NCI-H2107 treated with DMSO at 0.1 percent for 48 hours (cell line): Measurements from ENCODE around the gene KRTAP10-4.
"Not testable (repeated sequence)": the region's sequence is repeated elsewhere in the genome, so short reads cannot be mapped to it uniquely, and the experiment has no call there.

Experiments
- DNase-seq: peaks from one replicate; lab custom pipeline; 2025; ENCODE audit not compliant: unreplicated experiment; lab: John Stamatoyannopoulos, UW

Gene KRTAP10-4

DNA sequence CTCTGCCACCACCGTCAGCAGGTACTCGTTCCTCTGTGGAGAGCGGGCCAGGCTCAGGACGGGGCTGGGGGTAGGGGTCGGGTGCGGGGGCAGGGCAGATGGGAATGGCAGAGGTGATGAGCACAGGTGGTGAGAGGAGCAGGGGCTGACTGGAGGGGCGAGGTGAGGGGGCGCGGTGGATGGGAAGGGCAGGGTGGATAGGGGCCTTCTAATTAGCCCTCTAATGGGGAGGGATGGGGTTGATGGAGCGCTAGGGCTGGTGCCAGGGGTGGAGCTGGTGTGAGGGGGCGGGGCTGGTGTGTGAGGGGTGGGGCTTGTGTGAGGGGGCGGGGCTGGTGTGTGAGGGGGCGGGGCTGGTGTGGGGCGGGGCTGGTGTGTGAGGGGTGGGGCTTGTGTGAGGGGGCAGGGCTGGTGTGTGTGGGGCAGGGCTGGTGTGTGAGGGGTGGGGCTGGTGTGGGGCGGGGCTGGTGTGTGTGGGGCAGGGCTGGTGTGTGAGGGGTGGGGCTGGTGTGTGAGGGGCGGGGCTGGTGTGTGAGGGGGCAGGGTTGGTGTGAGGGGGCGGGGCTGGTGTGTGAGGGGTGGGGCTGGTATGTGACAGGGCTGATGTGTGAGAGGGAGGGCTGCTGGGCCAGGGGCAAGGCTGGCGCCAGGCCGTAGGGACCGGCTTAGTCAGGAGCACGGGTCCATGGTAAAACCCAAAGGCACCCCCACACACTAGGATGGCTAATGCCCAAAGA, 39.5 kb upstream of the KRTAP10-4 start:
- DNase-seq, result no peak

DNA sequence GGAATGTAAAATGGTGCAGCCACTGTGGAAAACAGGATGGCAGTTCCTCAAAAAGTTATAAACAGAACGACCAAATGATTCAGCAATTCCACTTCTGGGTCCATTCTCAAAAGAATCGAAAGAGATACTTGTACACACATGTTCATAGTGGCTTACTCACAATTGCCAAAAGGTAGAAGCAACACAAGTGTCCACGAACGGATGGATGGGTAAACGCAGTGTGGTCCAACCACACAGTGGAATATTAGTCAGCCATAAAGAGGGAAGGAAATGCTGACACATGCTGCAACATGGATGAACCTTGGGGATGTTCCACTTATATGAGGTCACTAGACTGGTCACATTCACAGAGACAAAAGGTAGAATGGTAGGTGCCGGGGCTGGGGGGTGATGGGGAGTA, 38.8 kb upstream of the KRTAP10-4 start:
- no peak for DNase-seq

DNA sequence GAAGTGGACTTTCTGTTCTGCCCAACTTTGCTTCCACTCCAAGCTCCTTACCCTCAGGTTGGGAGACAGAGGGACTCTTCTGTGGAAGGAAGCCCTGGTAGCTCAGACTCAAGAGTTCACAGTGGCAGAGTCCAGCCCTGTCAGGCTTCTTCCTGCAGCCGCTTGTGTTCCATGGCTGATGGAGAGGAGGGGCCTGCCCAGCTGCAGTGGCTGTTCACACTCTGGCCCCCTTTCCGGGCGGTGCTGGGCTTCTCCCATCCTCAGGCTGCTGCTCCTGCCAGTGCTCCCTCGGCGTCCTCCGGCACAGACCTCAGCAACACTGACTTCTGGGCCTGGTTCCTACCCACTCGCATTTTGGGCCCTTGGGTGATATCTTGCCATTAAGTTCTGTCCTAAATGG, 37.6 kb upstream of the KRTAP10-4 start:
- DNase-seq, result no peak

DNA sequence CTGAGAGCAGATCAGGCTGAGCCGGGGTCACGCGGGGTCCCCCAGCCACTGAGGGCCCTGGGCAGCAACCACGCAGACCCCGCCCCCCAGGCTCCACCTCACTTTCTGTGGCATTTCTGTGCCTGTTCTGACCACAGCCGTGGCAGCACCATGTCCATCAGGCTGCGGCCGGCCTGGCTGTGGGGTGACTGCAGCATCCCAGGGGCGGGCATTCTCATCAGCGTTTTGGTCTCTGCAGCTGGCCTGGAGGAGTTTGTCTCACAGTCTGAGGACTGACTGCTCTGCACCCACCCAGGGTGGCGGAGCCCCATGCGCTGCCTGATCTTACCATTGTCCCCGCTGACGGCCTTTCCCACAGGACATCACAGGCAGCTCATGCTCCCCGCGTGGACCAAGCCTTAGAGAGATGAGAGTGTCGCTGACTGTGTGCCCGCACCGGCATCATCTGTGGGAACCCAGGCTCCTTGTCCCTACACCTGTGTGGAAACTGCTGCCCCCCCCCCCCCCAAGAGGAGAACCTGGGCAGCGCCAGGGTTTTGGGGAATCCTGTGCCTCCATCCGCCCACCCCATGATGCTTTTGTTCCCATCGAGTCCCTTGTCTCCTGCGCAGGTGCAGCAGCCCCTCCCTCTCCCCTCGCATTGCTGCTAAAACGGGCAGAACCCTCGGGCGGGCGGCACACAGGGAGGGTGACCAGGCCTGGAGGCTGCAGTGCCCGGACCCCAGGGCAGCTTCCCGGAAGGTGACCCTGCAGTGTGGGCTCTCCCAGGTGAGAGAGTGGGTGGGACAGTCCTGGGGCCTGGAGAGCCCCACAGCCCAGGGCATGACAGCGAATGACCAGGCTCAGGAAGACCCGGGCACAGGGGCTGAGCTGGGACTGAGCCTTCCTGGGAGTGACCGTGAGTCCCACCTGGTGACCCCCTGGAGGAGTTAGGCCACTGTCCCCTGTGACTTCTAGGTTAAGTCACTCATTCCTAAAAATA, 35.3 kb upstream of the KRTAP10-4 start:
- no peak for DNase-seq

DNA sequence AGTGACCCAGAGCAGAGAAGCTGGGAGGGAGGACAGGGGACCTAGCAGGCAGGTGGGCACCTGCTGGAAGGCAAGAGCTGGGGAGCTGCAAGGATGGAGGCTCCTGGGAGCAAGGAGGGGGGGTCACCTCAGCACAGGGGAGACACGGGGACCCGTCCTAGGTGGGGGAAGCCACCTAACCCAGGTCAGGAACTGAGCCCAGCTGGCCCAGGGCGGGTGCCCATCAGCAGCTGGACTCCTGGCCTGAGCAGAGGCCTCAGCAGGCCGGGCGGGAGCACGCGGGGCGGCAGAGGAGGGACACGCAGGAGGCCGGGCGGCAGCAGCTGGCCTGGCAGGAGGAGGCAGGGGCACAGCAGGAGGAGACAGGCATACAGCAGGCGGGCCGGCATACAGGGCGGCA, 34.5 kb upstream of the KRTAP10-4 start:
- no peak for DNase-seq

DNA sequence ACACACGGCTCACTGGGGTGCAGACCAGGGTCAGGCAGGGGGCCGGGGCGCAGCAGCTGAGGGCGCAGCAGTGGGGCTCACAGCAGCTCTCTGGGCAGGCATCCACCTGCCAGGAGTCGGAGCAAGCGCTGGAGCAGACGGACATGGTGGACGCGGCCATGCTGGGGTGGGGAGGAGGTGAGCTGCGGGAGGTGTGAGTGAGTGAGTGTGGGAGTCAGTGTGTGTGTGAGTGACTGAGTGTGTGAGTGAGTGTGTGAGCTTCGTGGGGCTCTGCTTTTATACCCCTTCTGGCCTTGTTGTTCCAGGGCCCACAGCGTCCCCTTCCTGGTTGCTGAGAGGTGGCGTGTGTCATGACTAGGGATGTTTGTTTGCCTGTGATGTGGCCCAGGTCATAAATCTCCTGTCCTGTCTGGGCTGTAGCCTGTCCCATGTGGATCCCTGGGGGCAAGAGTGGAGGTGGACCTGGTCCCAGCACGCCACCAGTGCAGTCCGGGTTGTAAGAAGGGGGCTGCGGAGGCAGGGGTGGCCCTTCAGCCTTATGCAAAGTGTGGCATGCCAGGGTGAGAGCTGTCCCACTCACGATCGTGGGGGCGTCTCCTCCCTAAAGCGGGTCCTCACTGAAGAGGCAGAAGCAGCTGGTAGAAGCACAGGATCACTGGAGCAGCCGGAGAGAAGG, 33.4 kb upstream of the KRTAP10-4 start, which contains the start of gene KRTAP10-1:
KRTAP10-1 (minus strand) TSS at position 205 of the 676 bp plus-strand sequence; CDS start at position 160, 45 bp downstream.
- no peak for DNase-seq

DNA sequence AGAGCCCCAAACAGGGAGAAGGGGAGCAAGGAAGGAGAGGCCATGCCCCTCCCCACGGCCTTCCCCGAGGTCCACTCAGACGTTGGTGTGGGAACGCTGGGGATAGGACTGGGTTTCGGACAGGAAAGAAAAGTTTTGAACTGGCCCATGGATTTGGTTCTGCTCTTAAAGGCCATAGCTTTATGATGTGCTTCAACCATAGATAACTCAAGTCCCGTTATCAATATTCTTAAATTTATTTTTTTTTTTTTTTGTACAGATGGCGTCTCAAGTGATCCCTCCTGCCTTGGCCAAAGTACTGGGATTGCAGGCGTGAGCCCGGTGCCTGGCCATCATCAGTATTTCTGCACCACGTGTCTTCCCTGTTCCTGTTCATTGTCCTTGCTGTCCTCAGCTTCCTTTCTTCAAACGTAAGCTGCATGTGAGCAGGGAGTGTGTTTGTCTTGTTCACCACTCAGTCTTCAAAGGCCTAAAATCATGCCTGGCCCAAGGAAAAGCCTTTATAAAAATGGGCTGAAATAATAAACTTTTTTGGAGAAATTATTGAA, 32.7 kb upstream of the KRTAP10-4 start:
- no peak for DNase-seq

DNA sequence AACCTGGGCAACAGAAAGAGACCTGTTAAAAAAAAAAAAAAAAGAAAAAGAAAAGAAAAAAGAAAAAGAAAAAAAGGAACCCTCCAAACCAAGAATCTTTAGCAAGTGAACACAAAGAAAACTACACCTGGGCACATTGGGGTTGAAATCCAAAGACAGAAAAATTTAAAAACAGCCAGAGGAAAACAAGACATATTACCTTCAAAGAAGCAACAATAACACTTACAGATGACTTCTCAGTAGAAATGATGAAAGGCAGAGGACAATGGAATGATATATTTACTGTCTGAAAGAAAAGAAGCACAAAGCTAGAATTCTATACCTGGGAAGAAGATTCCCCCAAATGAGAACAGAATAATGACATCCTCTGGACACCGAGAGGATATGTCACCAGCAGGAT, 30.8 kb upstream of the KRTAP10-4 start:
- no peak for DNase-seq

DNA sequence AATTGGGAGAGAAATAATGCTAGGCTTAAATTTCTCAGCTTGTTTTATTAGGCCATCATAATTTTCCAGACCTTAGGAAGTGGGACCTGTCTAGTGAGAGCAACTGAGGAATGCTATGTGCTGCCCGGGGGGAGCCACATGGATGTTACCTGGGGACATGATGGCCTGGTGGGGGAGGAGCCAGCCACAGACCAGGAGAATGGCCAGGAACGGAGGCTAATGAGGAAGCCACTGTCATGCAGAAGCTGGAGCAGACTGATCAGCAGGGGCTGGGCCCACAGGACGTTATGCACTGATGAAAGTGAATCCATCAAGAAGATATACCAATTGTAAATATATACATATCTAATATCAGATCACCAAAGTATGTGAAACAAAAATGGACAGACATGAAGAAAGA, 29.0 kb upstream of the KRTAP10-4 start:
- DNase-seq, result no peak

DNA sequence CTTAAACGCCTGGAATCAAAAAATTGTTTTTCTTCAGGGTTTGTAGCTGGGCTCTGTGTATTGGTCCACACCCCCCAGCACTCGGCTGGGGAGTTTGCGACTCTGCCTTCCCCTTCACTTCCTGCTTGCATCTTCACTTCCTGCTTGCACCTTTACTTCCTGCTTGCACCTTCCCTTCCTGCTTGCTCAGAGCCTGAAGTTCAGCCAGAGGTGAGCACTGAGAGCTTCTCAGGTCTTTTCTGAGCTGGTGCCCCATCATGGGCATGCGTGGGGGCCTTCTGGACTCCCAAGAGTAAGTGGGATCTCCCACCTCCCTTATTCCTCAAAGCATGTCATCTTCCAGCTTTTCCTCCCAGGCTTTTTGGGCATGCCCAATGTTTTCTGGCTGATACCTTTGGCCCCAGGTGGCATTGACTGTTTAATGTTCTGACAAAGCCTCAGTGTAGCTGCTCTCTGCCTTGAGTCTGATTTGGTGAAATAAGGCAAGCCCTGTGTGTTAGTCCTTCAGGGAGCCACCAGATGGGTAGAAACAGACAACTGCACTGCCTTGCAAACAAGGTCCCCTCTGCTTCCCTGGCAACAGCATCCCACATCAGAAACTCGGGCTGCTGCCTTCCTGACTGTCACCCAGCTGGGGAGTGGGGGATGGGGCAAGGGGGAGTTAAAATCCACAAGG, 25.7 kb upstream of the KRTAP10-4 start:
- DNase-seq, result no peak

DNA sequence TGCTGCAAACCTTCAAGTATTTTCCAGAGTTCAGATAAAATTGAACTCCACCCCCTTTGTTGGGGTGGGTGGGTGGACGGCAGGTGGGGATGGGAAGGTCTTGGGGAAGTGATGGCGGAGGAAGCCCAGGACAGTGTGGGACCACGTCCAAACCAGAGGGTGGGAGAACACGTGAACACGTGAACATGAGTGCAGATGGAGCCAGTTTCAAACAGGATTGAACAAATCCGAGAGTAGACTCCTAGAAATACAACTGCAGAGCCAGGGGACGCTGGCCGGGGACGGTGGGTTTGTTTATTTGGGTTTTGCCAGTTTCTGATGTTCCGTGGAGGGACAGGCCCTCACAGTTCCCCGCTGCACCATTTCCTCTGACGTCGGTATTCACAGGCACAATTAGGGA, 25.1 kb upstream of the KRTAP10-4 start:
- DNase-seq, result no peak

DNA sequence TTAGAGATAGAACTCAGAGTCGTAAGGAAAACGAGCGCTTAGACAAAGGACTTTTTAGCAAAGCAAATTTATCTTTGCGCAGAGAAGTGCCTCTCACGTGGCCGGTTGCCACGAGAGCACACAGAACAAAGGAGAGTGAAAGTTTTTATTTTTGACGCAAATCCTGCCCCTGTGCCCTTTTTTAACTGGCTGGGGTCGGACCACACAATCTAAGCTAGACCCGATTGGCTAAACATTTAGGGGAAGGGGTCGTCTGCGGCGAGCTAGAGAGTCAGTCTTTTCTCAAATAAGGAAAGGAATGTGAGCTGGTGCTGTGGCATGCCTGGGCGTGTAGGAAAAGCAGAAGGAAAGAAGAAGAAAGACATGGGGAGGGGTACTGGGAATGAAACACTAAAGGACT, 24.6 kb upstream of the KRTAP10-4 start:
- DNase-seq, result no peak

DNA sequence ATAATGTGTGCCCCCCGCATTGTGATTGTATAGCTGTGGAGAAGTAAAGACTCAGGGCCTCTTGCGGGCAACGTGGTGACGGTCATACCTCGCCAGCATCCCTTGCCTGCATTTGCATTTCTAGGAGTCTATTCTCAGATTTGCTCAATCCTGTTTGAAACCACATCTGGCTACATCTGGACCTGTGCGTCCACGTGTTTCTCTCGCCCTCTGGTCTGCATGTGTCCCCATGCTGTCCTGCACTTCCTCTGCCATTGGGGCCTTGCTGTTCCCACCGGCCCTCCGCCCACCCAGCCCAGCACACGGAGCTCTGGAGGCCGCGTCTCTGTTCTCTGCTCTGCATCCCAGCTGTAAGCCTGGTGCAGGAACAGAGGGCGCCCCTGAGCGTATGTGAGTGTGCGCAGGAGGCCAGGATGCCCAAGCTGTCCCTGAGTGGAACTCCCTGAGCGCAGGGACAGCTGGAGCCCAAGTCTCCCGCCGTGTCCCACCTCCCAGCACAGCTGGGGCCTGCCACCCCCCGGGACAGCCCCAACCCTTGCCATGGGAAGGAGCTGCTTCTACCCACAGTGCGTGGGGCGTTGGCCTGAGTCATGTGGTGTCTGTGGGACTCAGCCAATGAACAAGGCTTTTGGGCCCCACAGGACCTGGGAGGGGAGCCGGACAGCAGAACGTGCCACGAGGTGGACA, 23.9 kb upstream of the KRTAP10-4 start:
- no peak for DNase-seq

DNA sequence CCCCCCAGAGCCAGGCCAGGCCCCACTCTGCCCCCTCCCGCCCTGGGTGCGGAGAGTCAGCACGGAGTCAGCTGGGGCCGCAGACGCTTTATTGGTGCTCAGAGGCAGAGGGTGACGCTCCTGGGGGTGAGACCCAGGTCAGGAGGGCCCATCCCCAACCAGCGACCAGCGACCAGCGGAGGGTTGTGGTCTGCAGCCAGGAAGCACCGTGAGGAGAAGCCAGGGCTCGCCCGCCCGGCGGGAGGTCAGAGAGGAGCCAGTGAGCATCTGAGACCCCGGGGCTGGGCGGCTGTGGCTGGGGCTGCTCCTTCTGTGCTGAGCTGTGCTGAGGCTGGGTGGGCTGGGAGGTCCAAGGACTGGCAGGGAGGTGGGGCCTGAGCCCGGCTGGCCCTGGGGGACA, 23.2 kb upstream of the KRTAP10-4 start:
- DNase-seq, result not testable (repeated sequence)

DNA sequence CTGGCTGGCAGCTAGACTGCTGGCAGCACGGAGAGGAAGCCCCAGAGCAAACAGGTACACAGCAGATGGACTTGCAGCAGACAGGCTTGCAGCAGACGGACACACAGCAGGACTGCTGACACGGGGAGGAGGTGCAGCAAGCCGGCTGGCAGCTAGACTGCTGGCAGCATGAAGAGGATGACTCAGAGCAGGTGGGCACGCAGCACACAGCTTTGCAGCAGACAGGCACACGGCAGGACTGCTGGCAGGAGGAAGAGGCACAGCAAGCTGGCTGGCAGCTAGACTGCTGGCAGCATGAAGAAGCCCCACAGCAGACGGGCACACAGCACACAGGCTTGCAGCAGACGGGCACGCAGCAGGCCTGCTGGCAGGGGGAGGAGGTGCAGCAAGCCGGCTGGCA, 22.7 kb upstream of the KRTAP10-4 start:
- no peak for DNase-seq

DNA sequence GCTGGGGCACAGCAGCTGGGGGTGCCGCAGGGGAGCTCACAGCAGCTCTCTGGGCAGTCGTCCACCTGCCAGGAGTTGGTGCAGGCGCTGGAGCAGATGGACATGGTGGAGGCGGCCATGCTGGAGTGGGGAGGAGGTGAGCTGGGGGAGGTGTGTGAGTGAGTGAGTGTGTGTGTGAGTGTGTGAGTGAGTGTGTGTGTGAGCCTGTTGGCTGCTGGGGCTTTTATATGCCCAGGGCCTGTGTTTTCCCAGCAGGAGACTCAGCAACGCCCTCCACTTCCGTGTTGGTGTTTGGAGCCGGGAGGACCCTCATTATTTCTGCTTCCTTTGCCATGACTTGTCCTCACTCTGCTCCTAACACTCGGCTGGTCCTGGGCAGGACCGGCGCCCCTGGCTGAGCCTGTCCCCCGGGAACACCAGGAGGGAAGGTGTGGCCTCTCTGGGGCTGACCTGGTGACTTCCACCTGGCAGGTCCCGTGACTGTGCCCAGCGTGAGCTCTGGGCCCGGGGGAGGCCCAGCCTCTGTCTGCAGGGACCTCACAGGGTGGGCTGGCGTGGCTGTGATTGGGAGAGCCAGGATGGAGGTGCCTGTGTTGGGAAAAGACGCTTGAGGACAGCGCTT, 22.1 kb upstream of the KRTAP10-4 start, which contains the start of gene KRTAP10-2:
KRTAP10-2 (minus strand) TSS at position 166 of the 622 bp plus-strand sequence; CDS start at position 119, 47 bp downstream.
- peak; percentile 19 for DNase-seq

DNA sequence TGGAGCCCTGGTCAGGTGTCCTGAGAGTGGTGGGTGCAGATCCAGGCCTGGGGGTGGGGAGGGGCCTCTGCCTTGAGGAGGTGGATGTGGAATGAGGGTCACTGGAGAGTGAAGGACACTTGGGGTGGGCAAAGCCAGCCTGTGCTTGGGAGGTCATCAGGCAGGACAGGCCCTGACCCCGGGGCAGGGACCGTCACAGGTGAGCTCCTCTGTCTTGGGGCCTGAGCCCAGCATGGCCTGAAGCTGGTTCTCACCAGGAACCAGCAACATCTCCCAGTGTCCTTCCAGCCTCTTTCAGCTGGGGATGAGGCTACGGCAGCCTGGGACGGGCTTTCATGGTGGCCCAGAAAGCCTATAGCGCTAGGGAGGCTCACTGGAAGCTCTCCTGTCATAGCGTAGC, 21.4 kb upstream of the KRTAP10-4 start:
- DNase-seq, result no peak

DNA sequence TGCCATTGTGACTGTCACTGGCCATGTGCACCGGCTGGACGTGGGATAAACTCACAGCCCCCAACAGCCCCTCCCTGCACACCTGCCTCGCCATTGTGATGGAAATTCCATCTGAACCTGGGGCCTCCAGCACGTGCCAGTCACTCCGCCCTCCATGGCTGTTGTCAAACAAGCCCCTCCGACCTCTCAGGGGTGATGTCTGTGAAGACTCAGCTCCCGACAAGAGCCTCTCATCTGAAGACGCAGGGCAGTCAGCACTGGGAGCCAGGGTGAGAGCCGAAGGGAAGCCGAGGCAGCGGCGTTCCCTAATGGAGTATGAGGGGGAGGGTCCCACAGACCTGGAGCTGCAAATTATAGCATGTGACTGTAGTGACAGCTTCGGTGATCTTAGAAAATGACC, 20.8 kb upstream of the KRTAP10-4 start:
- no peak for DNase-seq

DNA sequence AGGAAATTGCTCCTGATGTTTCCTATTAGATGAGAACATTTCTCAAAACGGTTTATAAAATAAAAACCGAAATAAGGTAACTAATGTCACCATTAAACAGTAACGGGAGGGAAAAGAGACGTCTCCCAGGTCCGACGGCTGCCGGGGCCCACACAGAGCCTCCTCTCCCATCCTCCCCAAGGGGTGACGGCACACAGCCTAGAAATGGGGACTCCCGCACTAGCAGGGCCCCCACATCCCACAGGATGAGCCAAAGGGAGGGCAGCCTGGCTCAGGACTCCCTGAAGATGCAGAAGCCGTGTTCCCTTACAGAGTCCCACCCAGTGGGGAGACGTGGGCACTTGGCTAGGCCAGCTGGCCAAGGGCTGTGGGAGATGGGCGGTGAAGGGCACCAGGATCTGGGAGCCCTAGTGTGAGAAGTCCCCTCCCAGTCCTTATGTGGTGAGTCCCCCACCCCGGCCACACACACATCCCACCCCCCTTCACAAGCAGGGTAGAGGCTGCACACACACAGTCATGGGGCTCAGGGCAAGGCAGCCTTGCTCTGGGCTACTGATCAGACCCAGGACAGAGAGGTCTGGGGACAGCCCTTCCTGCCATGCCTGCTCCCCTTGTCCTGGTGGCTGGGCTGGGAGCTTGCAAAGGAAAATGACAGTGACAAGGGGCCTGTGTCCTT, 18.2 kb upstream of the KRTAP10-4 start:
- no peak for DNase-seq
